ENCODE measurements around the gene PLK1. TPM values are rescaled to one million over a fixed set of nuclear protein-coding genes. Genes with fewer than 3 reads are reported as not detected.

PLK1 gene
- total RNA-seq, 1 donor from 2014 or later: 108 TPM

DNA sequence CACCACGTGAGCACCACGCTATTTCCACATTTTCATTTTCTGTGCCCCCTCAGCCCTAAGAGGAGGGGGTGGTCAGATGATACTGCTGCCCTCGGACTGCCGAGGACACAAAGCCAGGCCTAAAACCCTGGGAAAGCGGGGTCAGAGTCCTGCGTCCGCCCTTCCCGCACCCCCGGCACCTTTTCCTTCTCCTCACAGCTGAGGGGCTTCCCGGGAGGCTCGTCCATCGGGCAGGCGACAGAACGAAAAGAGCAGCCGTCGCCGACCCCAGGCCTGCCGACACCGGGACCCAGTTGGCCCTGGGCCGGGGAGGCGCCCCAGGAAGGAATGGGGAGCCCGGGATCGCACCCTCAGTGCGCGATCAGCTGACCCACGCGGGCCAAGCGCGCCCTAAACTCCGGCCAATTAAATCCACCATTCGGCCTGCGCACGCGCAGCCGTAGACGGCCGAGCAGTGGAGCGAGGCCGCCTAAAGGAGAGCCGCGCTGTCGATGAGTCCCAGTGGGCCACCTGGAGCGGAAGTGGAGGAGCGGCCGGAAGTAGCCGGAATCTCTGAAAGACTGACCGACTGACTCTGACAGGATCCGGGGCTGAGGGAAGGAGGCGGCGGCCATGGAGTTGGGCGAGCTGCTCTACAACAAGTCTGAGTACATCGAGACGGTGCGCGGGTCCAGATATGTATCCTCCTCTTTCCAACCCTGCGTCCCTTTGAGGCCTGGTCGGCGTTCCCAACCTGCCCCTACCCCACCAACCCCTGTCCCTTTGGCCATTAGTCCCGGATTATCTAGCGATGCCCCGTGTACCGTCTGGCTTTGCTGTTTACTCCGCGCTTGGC, 37.5 kb upstream of the PLK1 start, which contains the start of the genes DCTN5 and PALB2:
Gene DCTN5, plus strand, starts transcription at position 536 of the 835 bp plus-strand sequence. Its CDS starts 77 bp downstream, at position 613.
Gene PALB2, minus strand, starts transcription at position 380 of the 835 bp plus-strand sequence. Its CDS starts 153 bp downstream, at position 227.
- Mint-ChIP-seq H3K27me3 (ENCODE audit: low read depth) (no peaks in the 10 kb centered on the region), H3K9me3 (no peaks in the 10 kb centered on the region), H3K36me3 (ENCODE audit: low read depth) (peaks cover 10% of the 10 kb centered on the region), H3K4me3 (peak within 1 kb of the TSS; percentile 100), H3K4me1 (peaks cover 29% of the 10 kb centered on the region), H3K27ac (ENCODE audit: unreplicated experiment) (peak within 1 kb of the TSS; percentile 99)
- DNase-seq (ENCODE audit: low read depth, low spot score): peak; percentile 80
- TF ChIP-seq, protein P1, sequence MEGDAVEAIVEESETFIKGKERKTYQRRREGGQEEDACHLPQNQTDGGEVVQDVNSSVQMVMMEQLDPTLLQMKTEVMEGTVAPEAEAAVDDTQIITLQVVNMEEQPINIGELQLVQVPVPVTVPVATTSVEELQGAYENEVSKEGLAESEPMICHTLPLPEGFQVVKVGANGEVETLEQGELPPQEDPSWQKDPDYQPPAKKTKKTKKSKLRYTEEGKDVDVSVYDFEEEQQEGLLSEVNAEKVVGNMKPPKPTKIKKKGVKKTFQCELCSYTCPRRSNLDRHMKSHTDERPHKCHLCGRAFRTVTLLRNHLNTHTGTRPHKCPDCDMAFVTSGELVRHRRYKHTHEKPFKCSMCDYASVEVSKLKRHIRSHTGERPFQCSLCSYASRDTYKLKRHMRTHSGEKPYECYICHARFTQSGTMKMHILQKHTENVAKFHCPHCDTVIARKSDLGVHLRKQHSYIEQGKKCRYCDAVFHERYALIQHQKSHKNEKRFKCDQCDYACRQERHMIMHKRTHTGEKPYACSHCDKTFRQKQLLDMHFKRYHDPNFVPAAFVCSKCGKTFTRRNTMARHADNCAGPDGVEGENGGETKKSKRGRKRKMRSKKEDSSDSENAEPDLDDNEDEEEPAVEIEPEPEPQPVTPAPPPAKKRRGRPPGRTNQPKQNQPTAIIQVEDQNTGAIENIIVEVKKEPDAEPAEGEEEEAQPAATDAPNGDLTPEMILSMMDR (conservative IDR thresholded peaks at IDR 0.05): no peak

GRCh38 chr16:23642246-23642774, 36.4 kb upstream of the PLK1 start:
- DNase-seq (ENCODE audit: low read depth, low spot score): no peak
- peak overlapping the region; percentile 100 for H3K4me3 Mint-ChIP-seq
- no peaks in the 10 kb centered on the region for H3K27me3 Mint-ChIP-seq (ENCODE audit: low read depth)
- H3K36me3 Mint-ChIP-seq (ENCODE audit: low read depth): peaks cover 18% of the 10 kb centered on the region
- H3K9me3 Mint-ChIP-seq: no peaks in the 10 kb centered on the region
- TF ChIP-seq, protein P1 (conservative IDR thresholded peaks at IDR 0.05): no peak
- H3K4me1 Mint-ChIP-seq: peaks cover 29% of the 10 kb centered on the region
- no peak overlapping the region for H3K27ac Mint-ChIP-seq (ENCODE audit: unreplicated experiment)

DNA sequence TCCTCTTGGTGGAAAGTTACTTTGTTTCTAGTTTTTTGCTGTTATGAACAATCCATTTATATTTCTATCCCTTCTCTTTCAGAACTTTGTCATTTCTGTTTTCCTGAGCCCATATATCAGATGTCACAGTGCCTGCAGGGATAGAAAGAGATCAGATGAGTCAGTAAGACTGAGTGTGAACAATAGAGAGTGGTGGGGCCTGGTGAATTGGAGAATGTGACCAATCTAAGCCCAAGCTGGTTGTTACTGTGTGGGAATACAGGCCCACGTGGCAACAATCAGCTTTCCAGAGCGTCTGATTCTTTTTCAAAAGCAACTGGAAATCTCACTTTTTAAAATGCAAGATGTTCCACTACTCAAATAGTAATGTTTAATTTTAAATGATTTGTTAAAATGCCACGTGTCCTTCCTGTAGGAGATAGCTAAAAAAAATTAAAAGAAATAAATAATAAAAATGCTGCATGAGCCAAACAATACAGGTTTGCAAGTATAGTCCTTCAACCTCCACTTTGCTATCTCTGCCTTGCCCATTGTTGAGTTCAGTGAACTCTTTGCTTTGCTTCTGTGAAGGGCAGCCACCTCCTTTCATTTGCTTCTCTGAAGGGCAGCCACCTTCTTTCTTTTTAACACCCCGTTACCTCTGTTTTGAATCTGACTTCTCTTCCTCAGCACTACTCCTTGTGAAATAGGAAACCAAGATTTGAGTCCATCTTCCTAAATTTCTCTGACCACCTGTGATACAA, 27.8 kb upstream of the PLK1 start:
- Mint-ChIP-seq H3K36me3 (ENCODE audit: low read depth) (peaks cover 33% of the 10 kb centered on the region), H3K4me1 (peaks cover 8% of the 10 kb centered on the region), H3K4me3 (no peak overlapping the region), H3K9me3 (peaks cover 3% of the 10 kb centered on the region), H3K27ac (ENCODE audit: unreplicated experiment) (peak overlapping the region; percentile 82), H3K27me3 (ENCODE audit: low read depth) (no peaks in the 10 kb centered on the region)
- TF ChIP-seq, protein P1 (conservative IDR thresholded peaks at IDR 0.05): no peak
- no peak for DNase-seq (ENCODE audit: low read depth, low spot score)

DNA sequence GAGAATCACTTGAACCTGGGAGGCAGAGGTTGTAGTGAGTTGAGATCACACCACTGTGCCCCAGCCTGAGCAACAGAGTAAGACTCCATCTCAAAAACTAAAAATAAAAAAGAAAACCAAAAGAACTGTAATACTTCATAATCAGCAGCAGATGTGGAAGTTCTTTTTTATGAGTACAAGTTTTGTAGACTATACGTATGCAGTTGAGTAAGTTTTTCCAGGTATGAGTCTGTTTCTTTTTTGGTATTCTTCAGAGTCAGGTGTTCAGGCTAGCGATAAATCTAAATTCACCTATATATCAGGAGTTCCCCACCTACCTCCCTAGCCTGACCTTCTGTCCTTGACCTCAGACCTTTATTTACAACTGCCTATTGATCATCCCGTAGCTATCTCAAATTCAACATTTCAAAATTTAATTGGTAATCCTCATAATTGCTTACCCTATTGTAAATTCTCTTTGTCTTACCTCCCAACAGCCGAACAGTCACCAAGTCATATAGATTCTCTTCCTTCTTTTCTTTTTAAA, 26.7 kb upstream of the PLK1 start:
- Mint-ChIP-seq H3K36me3 (ENCODE audit: low read depth) (peaks cover 24% of the 10 kb centered on the region), H3K27ac (ENCODE audit: unreplicated experiment) (no peak overlapping the region), H3K27me3 (ENCODE audit: low read depth) (no peaks in the 10 kb centered on the region), H3K4me3 (no peak overlapping the region), H3K9me3 (peaks cover 3% of the 10 kb centered on the region), H3K4me1 (peaks cover 8% of the 10 kb centered on the region)
- TF ChIP-seq, protein P1 (conservative IDR thresholded peaks at IDR 0.05): no peak
- no peak for DNase-seq (ENCODE audit: low read depth, low spot score)

DNA sequence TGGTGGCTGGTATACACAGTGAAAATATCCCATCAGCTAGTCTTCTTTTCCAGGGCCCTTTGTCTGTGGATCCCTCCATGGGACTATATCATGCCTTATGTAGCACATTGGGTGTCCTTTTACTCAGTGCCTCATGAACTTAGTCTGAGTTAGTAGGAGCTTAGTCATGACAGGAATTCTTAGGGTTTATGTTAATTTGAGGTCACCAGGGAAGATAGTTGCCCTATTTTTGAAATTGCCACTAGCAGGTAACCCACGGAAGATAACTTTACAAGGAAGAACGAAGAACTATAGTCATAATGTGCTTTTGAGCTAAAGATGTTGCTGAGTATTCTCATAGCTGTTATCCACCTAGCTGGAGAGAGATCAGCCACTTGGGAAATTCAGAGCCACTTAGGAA, 14.8 kb upstream of the PLK1 start:
- no peaks in the 10 kb centered on the region for H3K4me1 Mint-ChIP-seq
- H3K27me3 Mint-ChIP-seq (ENCODE audit: low read depth): no peaks in the 10 kb centered on the region
- no peak overlapping the region for H3K4me3 Mint-ChIP-seq
- TF ChIP-seq, protein P1 (conservative IDR thresholded peaks at IDR 0.05): no peak
- H3K27ac Mint-ChIP-seq (ENCODE audit: unreplicated experiment): no peak overlapping the region
- no peaks in the 10 kb centered on the region for H3K9me3 Mint-ChIP-seq
- no peak for DNase-seq (ENCODE audit: low read depth, low spot score)
- H3K36me3 Mint-ChIP-seq (ENCODE audit: low read depth): peaks cover 7% of the 10 kb centered on the region
